H1 (cell line): Measurements from ENCODE around the gene SYTL1. TPM values are rescaled to one million over a fixed set of nuclear protein-coding genes. Genes with fewer than 3 reads are reported as not detected.

Source experiments
- ASH2L ChIP-seq: fragments of 200-600, 300-600 bp; sonication (generic); IDR thresholded peaks from one replicate; pipeline ENCODE4 v1.7.1; 2017; ENCODE audit warnings: low read length
- BCL11A ChIP-seq, 2 experiments: IDR thresholded peaks; one replicate each; pipeline ENCODE4 v1.6.1; 2011; ENCODE audit warnings: low read depth in 2 of 2, low read length in 2 of 2, mild to moderate bottlenecking in 2 of 2
- JUND ChIP-seq: IDR thresholded peaks from 2 replicates; pipeline ENCODE4 v1.6.1; 2011; ENCODE audit warnings: mild to moderate bottlenecking, improper control_type of control experiment, low read length
- POLR2A ChIP-seq, 2 experiments: IDR thresholded peaks; 1 replicate in 1 of 2; 2 replicates in 1 of 2; pipeline ENCODE4 v1.6.1; 2011; ENCODE audit warnings: low read depth in 2 of 2, low read length in 2 of 2, mild to moderate bottlenecking in 2 of 2; ENCODE audit errors: control extremely low read depth in 1 of 2
- POLR2AphosphoS5 ChIP-seq: IDR thresholded peaks from 2 replicates; pipeline ENCODE4 v1.6.1; 2011; ENCODE audit warnings: low read depth, low read length
- SAP30 ChIP-seq: fragments of 300-600 bp; sonication (generic); IDR thresholded peaks from 2 replicates; pipeline ENCODE4 v1.7.1; 2012; ENCODE audit warnings: low read length, moderate library complexity, mild to moderate bottlenecking, inconsistent platforms; ENCODE audit not compliant: insufficient read depth, insufficient replicate concordance
- SIRT6 ChIP-seq: IDR thresholded peaks from one replicate; pipeline ENCODE4 v1.7.1; 2012; ENCODE audit warnings: low read length, inconsistent platforms
- SP1 ChIP-seq: IDR thresholded peaks from 2 replicates; pipeline ENCODE4 v1.6.1; 2011; ENCODE audit warnings: low read depth, low read length
- SRF ChIP-seq: IDR thresholded peaks from 2 replicates; pipeline ENCODE4 v1.6.1; 2011; ENCODE audit warnings: mild to moderate bottlenecking, low read depth, low read length, moderate library complexity
- TCF12 ChIP-seq: IDR thresholded peaks from 2 replicates; pipeline ENCODE4 v1.6.1; 2011; ENCODE audit warnings: low read depth, mild to moderate bottlenecking, low read length
- polyA plus RNA-seq, 7 experiments: library from polyadenylated mRNA; depleted of rRNA in 3 of 7; stranded (reverse) in 5 of 7; unstranded in 2 of 7; fragments of >200 nt in 5 of 7; fragments of 200-250 nt in 2 of 7; gene quantifications; 1 replicate in 5 of 7; 2 replicates in 1 of 7; 4 replicates in 1 of 7; pipeline versions ENCODE4 v1.2.1 to v1.2.3, GENCODE V29; 2011 to 2013; ENCODE audit warnings: missing spikeins in 2 of 7, mixed read lengths in 2 of 7
- total RNA-seq: library from RNA; stranded (reverse); fragmentation: NEBNext Ultra II Directional; extraction: Animal tissue kit (Norgen Biotek cat#: 25700); gene quantifications from 2 replicates; pipeline ENCODE4 v1.2.1, GENCODE V29; 2021

Gene SYTL1
- total and polyA plus RNA-seq, 2 of the 8 experiments (the other 6 are each of a cell fraction or from before 2014, with no cell fraction given): 6.4 to 19.5 TPM

DNA sequence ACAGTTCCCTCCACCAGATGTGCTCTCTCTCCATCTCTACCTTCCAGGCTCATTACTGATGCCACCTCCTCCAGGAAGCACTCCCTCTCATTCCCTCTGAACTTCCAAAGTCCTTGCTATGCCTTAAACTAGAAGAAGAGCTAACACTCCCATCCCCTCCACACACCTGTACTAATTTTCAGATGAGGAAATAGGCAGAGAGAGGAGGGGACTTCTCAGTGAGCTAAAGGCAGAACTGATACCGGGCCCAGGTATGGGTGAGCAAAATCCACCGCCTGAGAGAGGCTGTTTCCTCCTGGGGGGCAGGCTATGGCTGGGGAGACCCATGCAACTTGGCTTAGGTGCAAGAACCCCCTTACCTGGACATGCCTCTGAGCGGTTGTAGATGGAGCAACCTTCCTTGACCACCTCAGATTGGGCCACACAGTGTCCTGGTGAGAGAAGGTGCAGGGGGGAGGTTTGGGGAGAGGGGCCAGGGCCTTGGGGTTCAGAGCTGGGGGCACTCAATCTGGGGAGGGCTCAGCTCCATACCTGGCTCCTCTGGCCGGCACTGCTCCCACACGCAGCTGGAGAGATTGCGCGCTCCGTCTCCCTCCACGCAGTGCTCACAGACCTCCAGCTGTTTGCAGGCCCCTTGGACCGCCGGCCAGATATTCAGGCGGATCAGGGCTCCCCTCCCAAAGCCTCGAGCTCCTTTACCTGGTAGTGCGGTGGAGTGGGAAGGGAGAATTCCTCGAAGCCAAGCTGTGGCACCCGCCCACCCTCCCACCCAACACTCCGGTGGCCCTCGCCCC lies 40.3 kb downstream of the SYTL1 start (continued):
- no peak for TF ChIP-seq SAP30
- no peak for TF ChIP-seq POLR2AphosphoS5
- no peak for TF ChIP-seq SIRT6
- TF ChIP-seq SRF: no peak
- TF ChIP-seq JUND: no peak
- TF ChIP-seq ASH2L: no peak
- TF ChIP-seq POLR2A (IDR thresholded peaks at IDR 0.05; ENCODE audit: control extremely low read depth in 1 of 2, low read depth in 2 of 2, low read length in 2 of 2): no peak
- no peak for TF ChIP-seq SP1
- TF ChIP-seq TCF12: no peak
- no peak for TF ChIP-seq BCL11A (IDR thresholded peaks at IDR 0.05; ENCODE audit: low read depth in 2 of 2, low read length in 2 of 2)
